ENCODE data around the gene NBEAL2. TPM values are rescaled to one million over a fixed set of nuclear protein-coding genes. Genes with fewer than 3 reads are reported as not detected.

The NBEAL2 gene
- total RNA-seq, 1 donor from 2014 or later: 20.0 TPM

- no peak overlapping the region for H3K4me3 ChIP-seq (ENCODE audit: low read depth, low read length)
- peaks cover 1% of the 10 kb centered on the region for H3K36me3 ChIP-seq (ENCODE audit: control insufficient read depth, insufficient read depth, low read length)
- TF ChIP-seq, protein P1, sequence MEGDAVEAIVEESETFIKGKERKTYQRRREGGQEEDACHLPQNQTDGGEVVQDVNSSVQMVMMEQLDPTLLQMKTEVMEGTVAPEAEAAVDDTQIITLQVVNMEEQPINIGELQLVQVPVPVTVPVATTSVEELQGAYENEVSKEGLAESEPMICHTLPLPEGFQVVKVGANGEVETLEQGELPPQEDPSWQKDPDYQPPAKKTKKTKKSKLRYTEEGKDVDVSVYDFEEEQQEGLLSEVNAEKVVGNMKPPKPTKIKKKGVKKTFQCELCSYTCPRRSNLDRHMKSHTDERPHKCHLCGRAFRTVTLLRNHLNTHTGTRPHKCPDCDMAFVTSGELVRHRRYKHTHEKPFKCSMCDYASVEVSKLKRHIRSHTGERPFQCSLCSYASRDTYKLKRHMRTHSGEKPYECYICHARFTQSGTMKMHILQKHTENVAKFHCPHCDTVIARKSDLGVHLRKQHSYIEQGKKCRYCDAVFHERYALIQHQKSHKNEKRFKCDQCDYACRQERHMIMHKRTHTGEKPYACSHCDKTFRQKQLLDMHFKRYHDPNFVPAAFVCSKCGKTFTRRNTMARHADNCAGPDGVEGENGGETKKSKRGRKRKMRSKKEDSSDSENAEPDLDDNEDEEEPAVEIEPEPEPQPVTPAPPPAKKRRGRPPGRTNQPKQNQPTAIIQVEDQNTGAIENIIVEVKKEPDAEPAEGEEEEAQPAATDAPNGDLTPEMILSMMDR (IDR thresholded peaks at IDR 0.05; ENCODE audit: insufficient read depth, low read length, severe bottlenecking): no peak
- no peaks in the 10 kb centered on the region for H3K27me3 ChIP-seq (ENCODE audit: control insufficient read depth, insufficient read depth, low read length)
- DNase-seq (ENCODE audit: low read depth) (no peak), FAIRE-seq (no peak)
Observed at GRCh38 chr3:46982546-46982945, 3.1 kb downstream of the NBEAL2 start.

DNA sequence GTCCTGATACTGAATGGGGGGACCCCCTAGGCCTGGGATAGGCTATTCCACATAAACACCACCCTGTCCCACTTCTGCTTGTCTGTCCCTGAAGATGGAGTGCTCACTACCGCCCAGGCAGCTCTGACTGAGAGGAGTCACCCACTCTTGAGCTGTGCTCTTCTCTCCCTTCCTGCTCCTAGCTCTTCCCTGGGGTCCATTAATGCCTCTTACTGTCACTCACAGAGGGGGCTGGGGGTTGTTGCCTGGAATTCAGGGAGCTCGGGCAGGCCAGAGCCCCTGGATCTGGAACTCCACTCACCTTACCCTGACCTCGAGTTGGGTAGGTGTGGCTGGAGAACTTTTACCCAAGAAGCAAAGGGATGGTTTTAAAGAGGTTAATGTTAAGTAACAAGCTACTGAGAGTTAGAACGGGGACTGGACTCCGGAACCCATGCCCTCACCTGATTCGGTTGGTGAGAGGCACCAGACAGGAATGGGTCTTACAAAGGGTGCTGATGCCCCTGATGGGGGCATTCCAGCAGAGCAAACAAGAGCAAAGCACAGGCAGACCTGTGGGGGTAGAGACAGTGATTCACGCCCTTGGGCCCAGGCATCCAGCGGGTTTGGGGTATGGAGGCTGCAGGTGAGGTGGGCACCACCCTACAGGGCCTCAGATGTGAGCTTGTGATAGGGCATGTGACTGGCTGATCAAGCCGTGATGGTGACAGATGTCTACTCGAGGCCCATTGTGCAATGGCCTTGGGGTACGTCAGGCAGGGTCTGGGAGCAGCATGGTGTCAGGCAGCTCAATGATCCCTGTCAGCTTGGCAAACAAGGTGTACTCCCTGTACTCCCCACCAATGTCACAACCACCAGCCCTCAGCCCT, 5.4 kb downstream of the NBEAL2 start:
- TF ChIP-seq, protein P1 (IDR thresholded peaks at IDR 0.05; ENCODE audit: insufficient read depth, low read length, severe bottlenecking): no peak
- H3K36me3 ChIP-seq (ENCODE audit: control insufficient read depth, insufficient read depth, low read length): peaks cover 7% of the 10 kb centered on the region
- FAIRE-seq (no peak), DNase-seq (ENCODE audit: low read depth) (no peak)
- no peak overlapping the region for H3K4me3 ChIP-seq (ENCODE audit: low read depth, low read length)
- H3K27me3 ChIP-seq (ENCODE audit: control insufficient read depth, insufficient read depth, low read length): no peaks in the 10 kb centered on the region

GRCh38 chr3:46985588-46985987, 6.1 kb downstream of the NBEAL2 start:
- no peaks in the 10 kb centered on the region for H3K27me3 ChIP-seq (ENCODE audit: control insufficient read depth, insufficient read depth, low read length)
- H3K36me3 ChIP-seq (ENCODE audit: control insufficient read depth, insufficient read depth, low read length): peaks cover 13% of the 10 kb centered on the region
- H3K4me3 ChIP-seq (ENCODE audit: low read depth, low read length): no peak overlapping the region
- TF ChIP-seq, protein P1 (IDR thresholded peaks at IDR 0.05; ENCODE audit: insufficient read depth, low read length, severe bottlenecking): no peak
- no peak for DNase-seq (ENCODE audit: low read depth)
- FAIRE-seq: no peak

DNA sequence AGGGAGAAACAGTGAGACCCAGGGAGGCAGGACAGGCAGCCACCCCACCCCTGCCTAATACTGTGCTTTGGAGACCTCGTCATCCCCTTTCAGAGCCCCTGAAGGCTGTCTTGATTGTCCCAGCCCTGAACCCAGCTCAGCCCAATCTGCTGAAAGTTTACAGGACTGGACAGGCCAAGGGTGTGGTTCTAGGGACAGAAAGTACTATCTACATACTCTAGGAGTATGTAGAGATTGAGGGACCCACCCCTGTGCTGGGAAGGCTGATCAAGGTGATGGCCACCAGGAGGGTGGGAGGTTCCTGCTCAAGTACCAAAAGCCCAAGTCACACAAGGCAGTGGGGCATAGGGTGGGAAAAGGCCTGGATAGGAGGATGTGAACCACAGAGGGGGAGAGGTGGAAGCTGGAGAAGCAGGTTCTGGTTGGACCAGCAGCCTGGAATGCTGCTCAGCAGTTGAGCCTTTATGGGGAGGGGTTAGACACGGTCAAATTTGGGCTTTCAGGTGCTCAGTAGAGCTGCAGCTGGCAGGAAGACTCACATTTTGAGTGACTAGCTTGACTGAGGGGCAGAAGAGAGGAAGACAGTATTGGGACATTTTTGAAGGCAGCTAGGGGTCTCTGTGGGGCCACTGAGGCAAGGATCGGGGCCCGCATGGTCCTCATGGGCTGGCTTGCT, 6.7 kb downstream of the NBEAL2 start:
- FAIRE-seq: no peak
- no peak overlapping the region for H3K4me3 ChIP-seq (ENCODE audit: low read depth, low read length)
- TF ChIP-seq, protein P1 (IDR thresholded peaks at IDR 0.05; ENCODE audit: insufficient read depth, low read length, severe bottlenecking): no peak
- peaks cover 14% of the 10 kb centered on the region for H3K36me3 ChIP-seq (ENCODE audit: control insufficient read depth, insufficient read depth, low read length)
- H3K27me3 ChIP-seq (ENCODE audit: control insufficient read depth, insufficient read depth, low read length): no peaks in the 10 kb centered on the region
- DNase-seq (ENCODE audit: low read depth): peak; percentile 25

- H3K4me3 ChIP-seq (ENCODE audit: low read depth, low read length): no peak overlapping the region
- TF ChIP-seq, protein P1 (IDR thresholded peaks at IDR 0.05; ENCODE audit: insufficient read depth, low read length, severe bottlenecking): no peak
- H3K36me3 ChIP-seq (ENCODE audit: control insufficient read depth, insufficient read depth, low read length): peaks cover 17% of the 10 kb centered on the region
- no peak for FAIRE-seq
- no peaks in the 10 kb centered on the region for H3K27me3 ChIP-seq (ENCODE audit: control insufficient read depth, insufficient read depth, low read length)
- no peak for DNase-seq (ENCODE audit: low read depth)
Observed at GRCh38 chr3:46986782-46987310, 7.4 kb downstream of the NBEAL2 start.

Measured in bronchial epithelial cell (primary cell).